HG02981 (cell line): ENCODE results near the gene LCP2.

Source experiments
- ATAC-seq: cut with Tn5 transposase; IDR thresholded peaks from one replicate; pipeline ENCODE4 v1.9.1; 2021; ENCODE audit warnings: mild to moderate bottlenecking, moderate library complexity; ENCODE audit not compliant: unreplicated experiment

Gene LCP2

GRCh38 chr5:170219615-170220014, 78.0 kb downstream of the LCP2 start:
- ATAC-seq: no peak

GRCh38 chr5:170218726-170219125, 78.9 kb downstream of the LCP2 start:
- no peak for ATAC-seq

GRCh38 chr5:170217831-170218230, 79.7 kb downstream of the LCP2 start:
- no peak for ATAC-seq

- no peak for ATAC-seq
Observed at GRCh38 chr5:170216257-170216864, 81.2 kb downstream of the LCP2 start.

- ATAC-seq: no peak
Observed at GRCh38 chr5:170211575-170212334, 85.8 kb downstream of the LCP2 start.

GRCh38 chr5:170206958-170207357, 90.6 kb downstream of the LCP2 start:
- ATAC-seq: no peak

GRCh38 chr5:170206216-170206615, 91.4 kb downstream of the LCP2 start:
- ATAC-seq: no peak

- no peak for ATAC-seq
Observed at GRCh38 chr5:170204202-170204601, 93.4 kb downstream of the LCP2 start.

- no peak for ATAC-seq
Observed at GRCh38 chr5:170202117-170202516, 95.5 kb downstream of the LCP2 start.

- no peak for ATAC-seq
Observed at GRCh38 chr5:170201311-170201710, 96.3 kb downstream of the LCP2 start.

GRCh38 chr5:170200876-170201275, 96.7 kb downstream of the LCP2 start:
- ATAC-seq: no peak
